Neuronal stem cell (in vitro differentiated cells): ENCODE data around the gene AR.

Source experiments
- DNase-seq: peaks from one replicate; pipeline ENCODE4 v3.0.0-alpha.2; 2013; ENCODE audit warnings: low spot score
- H2AFZ ChIP-seq: one replicate; pipeline ENCODE4 v1.6.1; 2013; ENCODE audit warnings: mild to moderate bottlenecking, low read length, inconsistent platforms
- H2AK5ac ChIP-seq: 2 replicates; pipeline ENCODE4 v1.6.1; 2013; ENCODE audit warnings: low read depth, mild to moderate bottlenecking, inconsistent platforms, low read length, moderate library complexity, mixed read lengths
- H2BK120ac ChIP-seq: 2 replicates; pipeline ENCODE4 v1.6.1; 2013; ENCODE audit warnings: low read depth, mild to moderate bottlenecking, inconsistent platforms, low read length, moderate library complexity, mixed read lengths
- H2BK12ac ChIP-seq: one replicate; pipeline ENCODE4 v1.6.1; 2013; ENCODE audit warnings: low read length, inconsistent platforms
- H2BK15ac ChIP-seq: 2 replicates; pipeline ENCODE4 v1.6.1; 2013; ENCODE audit warnings: mild to moderate bottlenecking, low read length, inconsistent platforms, mixed read lengths
- H2BK5ac ChIP-seq: one replicate; pipeline ENCODE4 v1.6.1; 2013; ENCODE audit warnings: inconsistent platforms, mild to moderate bottlenecking, low read length, moderate library complexity
- H3K14ac ChIP-seq: one replicate; pipeline ENCODE4 v1.6.1; 2013; ENCODE audit warnings: low read length, inconsistent platforms
- H3K18ac ChIP-seq: 2 replicates; pipeline ENCODE4 v1.6.1; 2013; ENCODE audit warnings: low read length, inconsistent platforms
- H3K23ac ChIP-seq: 2 replicates; pipeline ENCODE4 v1.6.1; 2013; ENCODE audit warnings: low read depth, mild to moderate bottlenecking, mixed read lengths, low read length, inconsistent platforms; ENCODE audit not compliant: poor library complexity
- H3K27ac ChIP-seq: replicated peaks from 3 replicates; pipeline ENCODE4 v1.5.1; 2013; ENCODE audit warnings: low read length, inconsistent platforms
- H3K27me3 ChIP-seq, 3 experiments: 2 replicates each; pipeline ENCODE4 v1.6.1; 2013; ENCODE audit warnings: low read length in 3 of 3, mild to moderate bottlenecking in 2 of 3, inconsistent platforms in 1 of 3, low read depth in 1 of 3, mixed read lengths in 1 of 3, moderate library complexity in 1 of 3; ENCODE audit not compliant: control insufficient read depth in 3 of 3, insufficient read depth in 3 of 3
- H3K36me3 ChIP-seq, 2 donors: replicated peaks in 1 of 2; 2 replicates each; pipeline ENCODE4 v1.6.1; 2013; ENCODE audit warnings: low read length in 2 of 2; ENCODE audit not compliant: control insufficient read depth in 2 of 2, insufficient read depth in 2 of 2
- H3K4ac ChIP-seq: 2 replicates; pipeline ENCODE4 v1.6.1; 2013; ENCODE audit warnings: inconsistent platforms, mild to moderate bottlenecking, low read length, moderate library complexity
- H3K4me1 ChIP-seq, 2 donors: 1 replicate in 1 of 2; 2 replicates in 1 of 2; pipeline ENCODE4 v1.6.1; 2013; ENCODE audit warnings: low read length in 2 of 2, low read depth in 1 of 2; ENCODE audit not compliant: control insufficient read depth in 2 of 2, insufficient read depth in 1 of 2
- H3K4me2 ChIP-seq: one replicate; pipeline ENCODE4 v1.6.1; 2013; ENCODE audit warnings: mild to moderate bottlenecking, low read length, inconsistent platforms; ENCODE audit not compliant: insufficient read depth, poor library complexity, severe bottlenecking
- H3K4me3 ChIP-seq, 2 donors: 2 replicates each; pipeline ENCODE4 v1.5.1; 2013; ENCODE audit warnings: low read length in 2 of 2, mild to moderate bottlenecking in 2 of 2, inconsistent platforms in 1 of 2, moderate library complexity in 1 of 2
- H3K79me1 ChIP-seq: one replicate; pipeline ENCODE4 v1.6.1; 2013; ENCODE audit warnings: low read depth, mild to moderate bottlenecking, inconsistent platforms, low read length, moderate library complexity
- H3K9ac ChIP-seq: one replicate; pipeline ENCODE4 v1.6.1; 2013; ENCODE audit warnings: mild to moderate bottlenecking, low read depth, low read length, inconsistent platforms; ENCODE audit not compliant: poor library complexity
- H3K9me3 ChIP-seq, 2 donors: replicated peaks in 1 of 2; 2 replicates each; pipeline versions ENCODE3 to v1.6.1; 2013; ENCODE audit warnings: low read length in 2 of 2, mild to moderate bottlenecking in 2 of 2, inconsistent platforms in 1 of 2, low read depth in 1 of 2, mixed read lengths in 1 of 2, moderate library complexity in 1 of 2; ENCODE audit not compliant: control insufficient read depth in 2 of 2, insufficient read depth in 1 of 2
- H4K8ac ChIP-seq: one replicate; pipeline ENCODE4 v1.6.1; 2013; ENCODE audit warnings: low read depth, mild to moderate bottlenecking, inconsistent platforms, low read length, moderate library complexity
- H4K91ac ChIP-seq: one replicate; pipeline ENCODE4 v1.6.1; 2013; ENCODE audit warnings: low read length, low read depth, mild to moderate bottlenecking, inconsistent platforms; ENCODE audit not compliant: poor library complexity
- WGBS, 2 donors: extraction: QIAGEN DNeasy Blood & Tissue Kit; methylation state at CpG; one replicate each; pipeline ENCODE4 v1.1.7; 2013; ENCODE audit warnings: missing lambda C conversion rate in 2 of 2, mixed read lengths in 1 of 2; ENCODE audit not compliant: insufficient read length in 2 of 2, insufficient replicate concordance in 1 of 2; ENCODE audit errors: extremely low coverage in 2 of 2; 5-methylcytosine and 5-hydroxymethylcytosine counted together

AR gene

DNA sequence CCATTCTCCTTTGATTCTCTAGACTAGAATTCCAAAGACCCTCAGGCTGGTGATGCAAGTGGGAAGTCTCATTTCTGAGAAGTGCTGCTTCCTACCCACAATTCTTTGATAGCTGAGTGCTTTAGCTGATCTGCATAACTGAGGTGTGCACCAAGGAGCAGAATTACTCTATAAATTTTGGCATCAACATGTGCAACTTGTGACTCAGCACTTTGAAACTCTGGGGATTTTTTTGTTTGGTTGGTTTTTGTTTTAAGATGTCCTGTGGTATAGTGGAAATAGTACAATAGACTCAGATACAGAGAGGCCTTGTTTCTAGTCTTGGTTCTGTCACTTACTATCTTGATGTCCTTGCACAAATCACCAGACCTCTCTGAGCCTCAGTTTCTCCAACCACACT, 148.4 kb downstream of the AR start:
- Histone ChIP-seq H4K8ac (no peak overlapping the region), H3K18ac (no peak overlapping the region), H3K4ac (no peak overlapping the region), H2BK120ac (no peak overlapping the region), H2BK12ac (no peak overlapping the region), H3K9ac (no peak overlapping the region), H3K36me3 (peaks cover 0 to 3% of the 10 kb centered on the region in 2 donors), H3K4me2 (no peak overlapping the region), H3K27ac (no peak overlapping the region), H2AFZ (no peak overlapping the region), H3K79me1 (no peaks in the 10 kb centered on the region), H3K4me3 (no peak overlapping the region), H3K27me3 (no peaks in the 10 kb centered on the region), H2AK5ac (no peak overlapping the region), H2BK5ac (no peak overlapping the region), H3K23ac (no peak overlapping the region), H3K4me1 (no peaks in the 10 kb centered on the region), H4K91ac (no peak overlapping the region), H3K9me3 (no peaks in the 10 kb centered on the region), H2BK15ac (no peak overlapping the region), H3K14ac (no peak overlapping the region)
- no peak for DNase-seq

DNA sequence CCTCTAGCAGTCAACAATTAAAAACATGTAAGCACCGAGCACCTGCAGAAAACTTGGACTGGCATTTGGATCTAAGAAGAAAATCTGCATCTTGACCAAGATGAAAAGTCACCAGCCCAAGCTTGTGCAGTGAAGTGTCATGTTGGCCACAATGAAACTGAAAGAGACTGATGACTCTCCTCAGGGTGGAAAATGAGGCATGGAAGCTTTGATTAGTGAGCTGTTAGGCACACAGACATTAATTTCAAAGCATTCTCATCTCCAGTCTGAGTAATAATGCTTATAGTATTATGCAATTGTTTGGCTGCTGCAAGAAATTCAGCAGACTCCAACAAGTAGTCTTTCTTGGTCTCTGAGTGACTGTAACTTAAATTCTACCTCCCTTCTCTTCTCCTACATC, 150.1 kb downstream of the AR start:
- H2BK120ac ChIP-seq: no peak overlapping the region
- H4K8ac ChIP-seq: no peak overlapping the region
- H3K4ac ChIP-seq: no peak overlapping the region
- no peak overlapping the region for H2BK15ac ChIP-seq
- H3K9ac ChIP-seq: no peak overlapping the region
- no peak overlapping the region for H3K18ac ChIP-seq
- no peak overlapping the region for H2AFZ ChIP-seq
- H3K36me3 ChIP-seq: no peaks in the 10 kb centered on the region
- DNase-seq: no peak
- H2BK12ac ChIP-seq: no peak overlapping the region
- H4K91ac ChIP-seq: no peak overlapping the region
- H3K4me1 ChIP-seq: no peaks in the 10 kb centered on the region
- no peak overlapping the region for H3K27ac ChIP-seq
- H3K27me3 ChIP-seq: no peaks in the 10 kb centered on the region
- no peaks in the 10 kb centered on the region for H3K79me1 ChIP-seq
- no CpG with 5 or more reads among the region's 1 CpG for WGBS, 2 donors
- no peak overlapping the region for H2BK5ac ChIP-seq
- no peak overlapping the region for H3K23ac ChIP-seq
- H2AK5ac ChIP-seq: no peak overlapping the region
- H3K4me2 ChIP-seq: no peak overlapping the region
- H3K14ac ChIP-seq: no peak overlapping the region
- no peak overlapping the region for H3K4me3 ChIP-seq
- H3K9me3 ChIP-seq: no peaks in the 10 kb centered on the region

GRCh38 chrX:67697452-67697851, 153.6 kb downstream of the AR start:
- H3K4me1 ChIP-seq: no peaks in the 10 kb centered on the region

GRCh38 chrX:67700602-67701001, 156.8 kb downstream of the AR start:
- Histone ChIP-seq H3K27me3 (no peaks in the 10 kb centered on the region), H3K27ac (no peak overlapping the region), H3K14ac (no peak overlapping the region), H3K9me3 (no peaks in the 10 kb centered on the region), H3K4me2 (no peak overlapping the region), H2BK5ac (no peak overlapping the region), H2BK15ac (no peak overlapping the region), H2BK12ac (no peak overlapping the region), H3K18ac (no peak overlapping the region), H3K4me3 (no peak overlapping the region), H2AK5ac (no peak overlapping the region), H3K4ac (no peak overlapping the region), H3K4me1 (no peaks in the 10 kb centered on the region), H4K8ac (no peak overlapping the region), H4K91ac (no peak overlapping the region), H3K79me1 (no peaks in the 10 kb centered on the region), H2BK120ac (no peak overlapping the region), H3K23ac (no peak overlapping the region), H3K36me3 (no peaks in the 10 kb centered on the region), H2AFZ (no peak overlapping the region), H3K9ac (peak overlapping the region; percentile 44)
- no CpG with 5 or more reads among the region's 3 CpGs for WGBS, 2 donors
- no peak for DNase-seq

More at GRCh38 chrX:67697452-67697851, 153.6 kb downstream of the AR start:
- no peaks in the 10 kb centered on the region for H3K9me3 ChIP-seq
- H3K18ac ChIP-seq: no peak overlapping the region
- no peaks in the 10 kb centered on the region for H3K36me3 ChIP-seq
- DNase-seq: no peak
- H3K14ac ChIP-seq: no peak overlapping the region
- H3K23ac ChIP-seq: no peak overlapping the region
- no peak overlapping the region for H2BK15ac ChIP-seq
- H2BK120ac ChIP-seq: no peak overlapping the region
- H2AFZ ChIP-seq: no peak overlapping the region
- H2BK12ac ChIP-seq: no peak overlapping the region
- H3K27me3 ChIP-seq: no peaks in the 10 kb centered on the region
- no peak overlapping the region for H4K8ac ChIP-seq
- H3K79me1 ChIP-seq: no peaks in the 10 kb centered on the region
- no peak overlapping the region for H3K4me3 ChIP-seq
- H3K4me2 ChIP-seq: no peak overlapping the region
- H2AK5ac ChIP-seq: no peak overlapping the region
- H2BK5ac ChIP-seq: no peak overlapping the region
- no peak overlapping the region for H4K91ac ChIP-seq
- H3K27ac ChIP-seq: no peak overlapping the region
- no peak overlapping the region for H3K9ac ChIP-seq
- H3K4ac ChIP-seq: no peak overlapping the region
